B cell (primary cell): ENCODE measurements around the gene DKK2. TPM values are rescaled to one million over a fixed set of nuclear protein-coding genes. Genes with fewer than 3 reads are reported as not detected.

Experiments used
- ATAC-seq: fragments of 200-7000 bp; cut with Tn5 transposase; one replicate; pipeline ENCODE4 v1.10.0; 2021; ENCODE audit warnings: low read depth, mild to moderate bottlenecking, moderate number of reproducible peaks, moderate library complexity
- CTCF ChIA-PET: fragments of 350-600 bp; sonication (Branson Sonifier 250); formaldehyde crosslinking; loops from one replicate; lab custom pipeline; 2021; ENCODE audit warnings: antibody characterized with exemption, inconsistent platforms; lab: Charles Lee
- POLR2A ChIA-PET: fragments of 350-600 bp; sonication (Branson Sonifier 250); formaldehyde crosslinking; loops from one replicate; lab custom pipeline; 2021; ENCODE audit warnings: antibody characterized with exemption; lab: Charles Lee
- DNase-seq: peaks from one replicate; pipeline ENCODE4 v3.0.0; 2013
- H2AFZ ChIP-seq: 2 replicates; pipeline ENCODE4 v1.6.1; 2012; ENCODE audit warnings: mild to moderate bottlenecking, low read depth, low read length; ENCODE audit not compliant: insufficient read depth, poor library complexity, severe bottlenecking
- H3K27ac ChIP-seq, 2 donors: 1 replicate in 1 of 2; 2 replicates in 1 of 2; pipeline ENCODE4 v1.5.1; 2012 to 2013; ENCODE audit warnings: low read length in 2 of 2, mild to moderate bottlenecking in 2 of 2, moderate library complexity in 1 of 2
- H3K27me3 ChIP-seq, 4 experiments: fragments of 200-600 bp in 1 of 4; sonication (generic) in 1 of 4; replicated peaks in 1 of 4; 1 replicate in 2 of 4; 2 replicates in 2 of 4; pipeline versions ENCODE4 v1.6.1 to v1.7.0; 2013 to 2016; ENCODE audit warnings: low read length in 3 of 4, mild to moderate bottlenecking in 2 of 4, mixed read lengths in 1 of 4, moderate library complexity in 1 of 4; ENCODE audit not compliant: insufficient read depth in 4 of 4, control insufficient read depth in 3 of 4; ENCODE audit errors: control extremely low read depth in 1 of 4
- H3K36me3 ChIP-seq, 2 experiments: replicated peaks in 1 of 2; 1 replicate in 1 of 2; 2 replicates in 1 of 2; pipeline versions ENCODE4 v1.6.1 to v1.7.1; 2013; ENCODE audit warnings: low read length in 1 of 2; ENCODE audit not compliant: insufficient read depth in 2 of 2, control insufficient read depth in 1 of 2; ENCODE audit errors: control extremely low read depth in 1 of 2, extremely low read depth in 1 of 2
- H3K4me1 ChIP-seq, 2 donors: fragments of 200-600 bp in 1 of 2; sonication (generic) in 1 of 2; 1 replicate in 1 of 2; 2 replicates in 1 of 2; pipeline versions ENCODE4 v1.5.1 to v1.6.1; 2013 to 2017; ENCODE audit warnings: low read length in 2 of 2; ENCODE audit not compliant: control insufficient read depth in 2 of 2, insufficient read depth in 2 of 2
- H3K4me2 ChIP-seq: replicated peaks from 2 replicates; pipeline ENCODE3; 2012; ENCODE audit warnings: mild to moderate bottlenecking, low read depth, low read length; ENCODE audit not compliant: poor library complexity, severe bottlenecking
- H3K4me3 ChIP-seq, 5 experiments: fragments of 200-600 bp in 1 of 5; sonication (generic) in 1 of 5; 1 replicate in 3 of 5; 2 replicates in 2 of 5; pipeline versions ENCODE4 v1.5.1 to v1.7.0; 2011 to 2016; ENCODE audit warnings: low read length in 4 of 5, mild to moderate bottlenecking in 4 of 5, low read depth in 2 of 5, control low read depth in 1 of 5, moderate library complexity in 1 of 5; ENCODE audit not compliant: insufficient read depth in 1 of 5; ENCODE audit errors: control extremely low read depth in 1 of 5, extremely low read depth in 1 of 5
- H3K79me2 ChIP-seq: fragments of 200-600 bp; sonication (generic); one replicate; pipeline ENCODE4 v1.6.0; 2016; ENCODE audit warnings: low read length; ENCODE audit not compliant: control insufficient read depth, insufficient read depth
- H3K9ac ChIP-seq: fragments of 200-600 bp; sonication (generic); 2 replicates; pipeline ENCODE4 v1.6.1; 2017; ENCODE audit warnings: mild to moderate bottlenecking, low read length, moderate library complexity
- H3K9me3 ChIP-seq, 3 donors: one replicate each; pipeline versions ENCODE4 v1.6.1 to v1.7.1; 2013; ENCODE audit warnings: low read length in 2 of 3; ENCODE audit not compliant: control insufficient read depth in 2 of 3, insufficient read depth in 1 of 3; ENCODE audit errors: control extremely low read depth in 1 of 3
- H4K20me1 ChIP-seq: 2 replicates; pipeline ENCODE4 v1.6.0; 2012; ENCODE audit warnings: mild to moderate bottlenecking, low read length; ENCODE audit not compliant: insufficient read depth, control insufficient read depth, poor library complexity, severe bottlenecking
- H3K27ac Mint-ChIP-seq: one replicate; pipeline ENCODE4 v1.8.0; 2021; ENCODE audit warnings: mixed read lengths
- H3K27me3 Mint-ChIP-seq: one replicate; pipeline ENCODE4 v1.8.0; 2021; ENCODE audit warnings: mixed read lengths
- H3K4me1 Mint-ChIP-seq: one replicate; pipeline ENCODE4 v1.8.0; 2021; ENCODE audit warnings: mixed read lengths
- H3K4me3 Mint-ChIP-seq: one replicate; pipeline ENCODE4 v1.8.0; 2021; ENCODE audit warnings: mixed read lengths
- H3K9me3 Mint-ChIP-seq: one replicate; pipeline ENCODE4 v1.8.0; 2022; ENCODE audit warnings: mixed read lengths; ENCODE audit not compliant: insufficient read depth
- EZH2 ChIP-seq: IDR thresholded peaks from 2 replicates; pipeline ENCODE4 v1.6.1; 2012; ENCODE audit warnings: borderline replicate concordance, low read depth, mild to moderate bottlenecking, moderate library complexity, low read length; ENCODE audit not compliant: insufficient read depth, poor library complexity, severe bottlenecking
- WGBS: methylation state at CpG from one replicate; pipeline ENCODE4 v1.1.5; 2013; ENCODE audit warnings: missing lambda C conversion rate; ENCODE audit not compliant: insufficient coverage; 5-methylcytosine and 5-hydroxymethylcytosine counted together
- intact Hi-C: fragments of 100-400 bp; cut with micrococcal nuclease; formaldehyde crosslinking; loops from one replicate; pipeline ENCODE4 v1.10.0; 2022
- polyA minus RNA-seq: library from RNA; depleted of rRNA, polyadenylated mRNA; stranded (reverse); fragments of >200 nt; gene quantifications from 2 replicates; pipeline ENCODE4 v1.2.3, GENCODE V29; 2012
- polyA plus RNA-seq: library from polyadenylated mRNA; depleted of rRNA; stranded (reverse); fragments of >200 nt; gene quantifications from 2 replicates; pipeline ENCODE4 v1.2.3, GENCODE V29; 2012
- total RNA-seq, 2 donors: library from RNA; stranded (reverse); fragments of 120-200 nt in 1 of 2; gene quantifications; 1 replicate in 1 of 2; 2 replicates in 1 of 2; pipeline versions ENCODE4 v1.2.3 to v1.2.4, GENCODE V29; 2013 to 2022
- TF ChIP-seq, protein P1 (sequence below): fragments of 200-600 bp; IDR thresholded peaks from one replicate; pipeline ENCODE4 v1.8.0; 2022; ENCODE audit warnings: antibody characterized with exemption, mild to moderate bottlenecking

DKK2 gene, protein sequence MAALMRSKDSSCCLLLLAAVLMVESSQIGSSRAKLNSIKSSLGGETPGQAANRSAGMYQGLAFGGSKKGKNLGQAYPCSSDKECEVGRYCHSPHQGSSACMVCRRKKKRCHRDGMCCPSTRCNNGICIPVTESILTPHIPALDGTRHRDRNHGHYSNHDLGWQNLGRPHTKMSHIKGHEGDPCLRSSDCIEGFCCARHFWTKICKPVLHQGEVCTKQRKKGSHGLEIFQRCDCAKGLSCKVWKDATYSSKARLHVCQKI
- total RNA-seq: not detected in 2 replicates
- 0.54 TPM for total RNA-seq (2013)
- polyA plus RNA-seq: not detected in 2 replicates
- not detected in 2 replicates for polyA minus RNA-seq

DNA sequence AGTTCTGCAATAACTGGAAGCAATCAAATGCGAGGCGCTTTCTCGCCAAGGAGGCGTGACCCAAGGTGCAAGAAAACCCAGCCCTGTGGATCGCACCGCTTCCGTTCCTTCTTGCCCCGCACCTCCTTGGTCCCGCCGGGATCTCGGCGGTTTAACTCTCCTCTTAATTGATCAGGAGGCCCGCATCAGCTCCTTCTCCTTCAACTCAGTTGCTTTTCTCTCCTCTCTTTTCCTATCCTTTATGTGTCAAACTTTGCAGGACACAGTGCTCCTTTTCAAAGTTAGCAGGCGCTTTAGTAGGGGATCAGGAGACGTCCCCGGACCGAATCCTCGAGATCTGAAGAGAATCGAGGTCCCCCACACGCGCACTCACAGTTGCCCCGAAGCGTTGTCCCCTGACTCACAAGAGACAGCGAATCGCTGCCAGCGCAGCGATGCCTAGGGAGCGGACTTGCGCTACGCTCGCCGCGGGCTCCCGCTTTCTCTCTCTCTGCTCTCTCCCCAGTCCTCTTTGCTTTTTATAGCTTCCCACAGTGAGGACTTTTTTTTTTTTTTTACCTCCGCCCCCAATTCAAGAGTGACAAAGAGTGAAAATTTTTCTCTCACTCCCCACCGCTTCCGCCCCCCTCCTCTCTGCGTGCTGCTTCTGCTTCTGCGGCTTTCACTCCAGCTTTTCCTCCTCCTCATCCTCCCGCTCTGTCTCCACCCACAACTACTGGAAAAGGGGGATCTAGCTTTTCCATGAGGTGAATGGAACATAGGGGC is at the start of gene DKK2:
DKK2 (minus strand) TSS at position 495 of the 765 bp plus-strand sequence. CDS start 722 bp downstream, outside the sequence.
- TF ChIP-seq, protein P1, sequence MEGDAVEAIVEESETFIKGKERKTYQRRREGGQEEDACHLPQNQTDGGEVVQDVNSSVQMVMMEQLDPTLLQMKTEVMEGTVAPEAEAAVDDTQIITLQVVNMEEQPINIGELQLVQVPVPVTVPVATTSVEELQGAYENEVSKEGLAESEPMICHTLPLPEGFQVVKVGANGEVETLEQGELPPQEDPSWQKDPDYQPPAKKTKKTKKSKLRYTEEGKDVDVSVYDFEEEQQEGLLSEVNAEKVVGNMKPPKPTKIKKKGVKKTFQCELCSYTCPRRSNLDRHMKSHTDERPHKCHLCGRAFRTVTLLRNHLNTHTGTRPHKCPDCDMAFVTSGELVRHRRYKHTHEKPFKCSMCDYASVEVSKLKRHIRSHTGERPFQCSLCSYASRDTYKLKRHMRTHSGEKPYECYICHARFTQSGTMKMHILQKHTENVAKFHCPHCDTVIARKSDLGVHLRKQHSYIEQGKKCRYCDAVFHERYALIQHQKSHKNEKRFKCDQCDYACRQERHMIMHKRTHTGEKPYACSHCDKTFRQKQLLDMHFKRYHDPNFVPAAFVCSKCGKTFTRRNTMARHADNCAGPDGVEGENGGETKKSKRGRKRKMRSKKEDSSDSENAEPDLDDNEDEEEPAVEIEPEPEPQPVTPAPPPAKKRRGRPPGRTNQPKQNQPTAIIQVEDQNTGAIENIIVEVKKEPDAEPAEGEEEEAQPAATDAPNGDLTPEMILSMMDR: no peak
- Mint-ChIP-seq H3K4me1 (peaks cover 21% of the 10 kb centered on the region), H3K27me3 (peaks cover 68% of the 10 kb centered on the region), H3K27ac (no peak within 1 kb of the TSS), H3K4me3 (peak within 1 kb of the TSS; percentile 59), H3K9me3 (no peaks in the 10 kb centered on the region)
- H3K9me3 ChIP-seq: peaks cover 0 to 12% (median 2%) of the 10 kb centered on the region in 3 donors
- no peak for ATAC-seq
- ChIA-PET CTCF (no interaction called here), POLR2A (no interaction called here)
- H3K79me2 ChIP-seq: no peaks in the 10 kb centered on the region
- peaks cover 13 to 23% of the 10 kb centered on the region in 2 donors for H3K4me1 ChIP-seq
- H3K36me3 ChIP-seq: no peaks in the 10 kb centered on the region
- H3K4me3 ChIP-seq: peak within 1 kb of the TSS in 1 of 5 experiments; percentile 59
- H3K4me2 ChIP-seq: no peak within 1 kb of the TSS
- no peaks in the 10 kb centered on the region for H4K20me1 ChIP-seq
- no peak within 1 kb of the TSS for H2AFZ ChIP-seq
- no peak within 1 kb of the TSS for H3K27ac ChIP-seq
- intact Hi-C loops: no loop called here
- 5% methylated on average over 34 of the region's 40 CpGs for WGBS
- H3K9ac ChIP-seq: no peak within 1 kb of the TSS
- peaks cover 0 to 37% (median 12%) of the 10 kb centered on the region in 4 experiments for H3K27me3 ChIP-seq
- no peak for DNase-seq

- ChIA-PET CTCF (no interaction called here), POLR2A (no interaction called here)
- DNase-seq (no peak), ATAC-seq (no peak)
- intact Hi-C loops: no loop called here
- Histone ChIP-seq H3K79me2 (no peaks in the 10 kb centered on the region), H4K20me1 (no peaks in the 10 kb centered on the region), H2AFZ (no peak overlapping the region), H3K9ac (no peak overlapping the region), H3K4me3 (no peak overlapping the region), H3K4me1 (no peaks in the 10 kb centered on the region), H3K36me3 (no peaks in the 10 kb centered on the region), H3K27me3 (no peaks in the 10 kb centered on the region), H3K27ac (no peak overlapping the region), H3K9me3 (no peaks in the 10 kb centered on the region), H3K4me2 (no peak overlapping the region)
- Mint-ChIP-seq H3K27me3 (no peaks in the 10 kb centered on the region), H3K27ac (no peak overlapping the region), H3K9me3 (no peaks in the 10 kb centered on the region), H3K4me3 (no peak overlapping the region), H3K4me1 (no peaks in the 10 kb centered on the region)
- TF ChIP-seq, protein P1: no peak
- TF ChIP-seq EZH2: no peak
- 95% methylated on average over 4 of the region's 4 CpGs for WGBS
Measured at GRCh38 chr4:107077192-107077591, 41.1 kb upstream of the DKK2 start.
